ENCODE results near the gene NCAPG. TPM values are rescaled to one million over a fixed set of nuclear protein-coding genes. Genes with fewer than 3 reads are reported as not detected.
A peak's percentile ranks its signal among the peaks of the same experiment; 100 is the strongest.

The NCAPG gene
- total and polyA plus RNA-seq, 7 experiments from 2014 or later: 0.09 to 44.1 (median 0.29) TPM

GRCh38 chr4:17788956-17789355, 21.8 kb upstream of the NCAPG start:
- ChIA-PET CTCF (no interaction called here), POLR2A (no interaction called here)
- Histone ChIP-seq H3K9me3 (ENCODE audit: control insufficient read depth in 2 of 3, low read length in 3 of 3) (no peaks in the 10 kb centered on the region), H3K27ac (ENCODE audit: low read depth, low read length) (no peak overlapping the region), H3K36me3 (ENCODE audit: control insufficient read depth in 2 of 3, insufficient read depth in 3 of 3, low read length in 3 of 3) (no peaks in the 10 kb centered on the region), H3K4me3 (ENCODE audit: low read length) (no peak overlapping the region), H3K4me1 (ENCODE audit: control insufficient read depth in 2 of 2, insufficient read depth in 2 of 2, low read length in 2 of 2) (no peaks in the 10 kb centered on the region), H3K27me3 (ENCODE audit: control insufficient read depth in 2 of 2, insufficient read depth in 2 of 2, low read length in 2 of 2) (no peaks in the 10 kb centered on the region)
- H3K27me3 Mint-ChIP-seq: peaks cover 0 to 5% (median 0%) of the 10 kb centered on the region in 5 donors
- peaks cover 0 to 42% (median 20%) of the 10 kb centered on the region in 5 donors for H3K36me3 Mint-ChIP-seq
- intact Hi-C loops (cut with micrococcal nuclease): no loop called here
- H3K9me3 Mint-ChIP-seq: no peaks in the 10 kb centered on the region
- H3K4me1 Mint-ChIP-seq: peaks cover 4 to 10% (median 6%) of the 10 kb centered on the region in 7 donors
- H3K27ac Mint-ChIP-seq: no peak overlapping the region
- H3K4me3 Mint-ChIP-seq: no peak overlapping the region
- DNase-seq: no peak
- no peak for ATAC-seq

- H3K9me3 ChIP-seq (ENCODE audit: control insufficient read depth in 2 of 3, low read length in 3 of 3): no peaks in the 10 kb centered on the region
- intact Hi-C loops (cut with micrococcal nuclease): no loop called here
- peaks cover 0 to 9% (median 0%) of the 10 kb centered on the region in 7 donors for H3K4me1 Mint-ChIP-seq
- ChIA-PET CTCF (interaction anchor here (0.6 to 1.3 kb wide), 3 partner anchors 14 to 22 kb away, joined by 3 read pairs; no protein-coding TSS in a partner anchor), POLR2A (no interaction called here)
- DNase-seq (no peak), ATAC-seq (no peak)
- H3K4me3 ChIP-seq (ENCODE audit: low read length): no peak overlapping the region
- peaks cover 0 to 41% (median 27%) of the 10 kb centered on the region in 5 donors for H3K36me3 Mint-ChIP-seq
- no peaks in the 10 kb centered on the region for H3K27me3 Mint-ChIP-seq
- H3K36me3 ChIP-seq (ENCODE audit: control insufficient read depth in 2 of 3, insufficient read depth in 3 of 3, low read length in 3 of 3): no peaks in the 10 kb centered on the region
- no peaks in the 10 kb centered on the region for H3K4me1 ChIP-seq (ENCODE audit: control insufficient read depth in 2 of 2, insufficient read depth in 2 of 2, low read length in 2 of 2)
- no peak overlapping the region for H3K4me3 Mint-ChIP-seq
- H3K9me3 Mint-ChIP-seq: no peaks in the 10 kb centered on the region
- H3K27ac ChIP-seq (ENCODE audit: low read depth, low read length): no peak overlapping the region
- no peak overlapping the region for H3K27ac Mint-ChIP-seq
- no peaks in the 10 kb centered on the region for H3K27me3 ChIP-seq (ENCODE audit: control insufficient read depth in 2 of 2, insufficient read depth in 2 of 2, low read length in 2 of 2)
Measured at GRCh38 chr4:17794730-17795129, 16.0 kb upstream of the NCAPG start.

- no peaks in the 10 kb centered on the region for H3K4me1 ChIP-seq (ENCODE audit: control insufficient read depth in 2 of 2, insufficient read depth in 2 of 2, low read length in 2 of 2)
- ATAC-seq (no peak), DNase-seq (no peak)
- ChIA-PET CTCF (interaction anchor here (1.3 to 1.6 kb wide), 2 partner anchors 10 to 19 kb away, joined by 4 to 6 read pairs; no protein-coding TSS in a partner anchor), POLR2A (no interaction called here)
- H3K27ac Mint-ChIP-seq: peak overlapping the region in 3 of 9 donors; percentile 6 to 54 (median 36)
- H3K36me3 Mint-ChIP-seq: peaks cover 0 to 34% (median 12%) of the 10 kb centered on the region in 5 donors
- intact Hi-C loops (cut with micrococcal nuclease): no loop called here
- H3K4me3 Mint-ChIP-seq: no peak overlapping the region
- H3K4me3 ChIP-seq (ENCODE audit: low read length): no peak overlapping the region
- H3K27me3 ChIP-seq (ENCODE audit: control insufficient read depth in 2 of 2, insufficient read depth in 2 of 2, low read length in 2 of 2): no peaks in the 10 kb centered on the region
- H3K9me3 Mint-ChIP-seq: no peaks in the 10 kb centered on the region
- H3K9me3 ChIP-seq (ENCODE audit: control insufficient read depth in 2 of 3, low read length in 3 of 3): no peaks in the 10 kb centered on the region
- H3K36me3 ChIP-seq (ENCODE audit: control insufficient read depth in 2 of 3, insufficient read depth in 3 of 3, low read length in 3 of 3): peaks cover 0 to 11% (median 0%) of the 10 kb centered on the region in 3 experiments
- no peak overlapping the region for H3K27ac ChIP-seq (ENCODE audit: low read depth, low read length)
- peaks cover 2 to 22% (median 14%) of the 10 kb centered on the region in 7 donors for H3K4me1 Mint-ChIP-seq
- H3K27me3 Mint-ChIP-seq: no peaks in the 10 kb centered on the region
Measured at GRCh38 chr4:17797808-17798207, 13.0 kb upstream of the NCAPG start.

- Mint-ChIP-seq H3K27ac (peak overlapping the region in 4 of 9 donors; percentile 30 to 59 (median 47)), H3K4me1 (peaks cover 43 to 86% (median 70%) of the 10 kb centered on the region in 7 donors), H3K4me3 (peak overlapping the region in 8 of 10 donors; percentile 7 to 94 (median 33)), H3K27me3 (no peaks in the 10 kb centered on the region), H3K9me3 (peaks cover 0 to 1% (median 0%) of the 10 kb centered on the region in 11 donors), H3K36me3 (peaks cover 5 to 34% (median 19%) of the 10 kb centered on the region in 5 donors)
- ChIA-PET POLR2A (no interaction called here), CTCF (interaction anchor here (0.6 to 1.1 kb wide), 3 partner anchors 11 to 256 kb away, joined by 3 to 4 read pairs (median 3); partner anchors contain the start of gene MED28)
- intact Hi-C loops (cut with micrococcal nuclease): loop anchor here (5.0 kb wide), 1 partner anchor 168 kb away; no protein-coding TSS in a partner anchor
- Histone ChIP-seq H3K4me3 (ENCODE audit: low read length) (no peak overlapping the region), H3K9me3 (ENCODE audit: control insufficient read depth in 2 of 3, low read length in 3 of 3) (no peaks in the 10 kb centered on the region), H3K27ac (ENCODE audit: low read depth, low read length) (no peak overlapping the region), H3K36me3 (ENCODE audit: control insufficient read depth in 2 of 3, insufficient read depth in 3 of 3, low read length in 3 of 3) (peaks cover 12 to 39% (median 22%) of the 10 kb centered on the region in 3 experiments), H3K27me3 (ENCODE audit: control insufficient read depth in 2 of 2, insufficient read depth in 2 of 2, low read length in 2 of 2) (no peaks in the 10 kb centered on the region), H3K4me1 (ENCODE audit: control insufficient read depth in 2 of 2, insufficient read depth in 2 of 2, low read length in 2 of 2) (peaks cover 16 to 30% of the 10 kb centered on the region in 2 donors)
- no peak for ATAC-seq
- no peak for DNase-seq
Measured at GRCh38 chr4:17805580-17806155, 5.1 kb upstream of the NCAPG start.

GRCh38 chr4:17807446-17807845, 3.3 kb upstream of the NCAPG start:
- Histone ChIP-seq H3K4me3 (ENCODE audit: low read length) (peak overlapping the region; percentile 30), H3K9me3 (ENCODE audit: control insufficient read depth in 2 of 3, low read length in 3 of 3) (no peaks in the 10 kb centered on the region), H3K4me1 (ENCODE audit: control insufficient read depth in 2 of 2, insufficient read depth in 2 of 2, low read length in 2 of 2) (peaks cover 16 to 30% of the 10 kb centered on the region in 2 donors), H3K27me3 (ENCODE audit: control insufficient read depth in 2 of 2, insufficient read depth in 2 of 2, low read length in 2 of 2) (no peaks in the 10 kb centered on the region), H3K27ac (ENCODE audit: low read depth, low read length) (no peak overlapping the region), H3K36me3 (ENCODE audit: control insufficient read depth in 2 of 3, insufficient read depth in 3 of 3, low read length in 3 of 3) (peaks cover 12 to 34% (median 22%) of the 10 kb centered on the region in 3 experiments)
- POLR2A ChIA-PET: no interaction called here
- Mint-ChIP-seq H3K27ac (peak overlapping the region in 4 of 9 donors; percentile 50 to 95 (median 71)), H3K36me3 (peaks cover 5 to 33% (median 17%) of the 10 kb centered on the region in 5 donors), H3K4me3 (peak overlapping the region; percentile 39 to 100 (median 95)), H3K27me3 (no peaks in the 10 kb centered on the region), H3K9me3 (peaks cover 0 to 2% (median 0%) of the 10 kb centered on the region in 11 donors), H3K4me1 (peaks cover 50 to 83% (median 70%) of the 10 kb centered on the region in 7 donors)
- DNase-seq (no peak), ATAC-seq (no peak)
- CTCF ChIA-PET: interaction anchor here (1.0 to 1.9 kb wide), 4 partner anchors 8 to 259 kb away, joined by 3 to 11 read pairs (median 4); no protein-coding TSS in a partner anchor
- intact Hi-C loops (cut with micrococcal nuclease): loop anchor here (5.0 kb wide), 1 partner anchor 170 kb away; no protein-coding TSS in a partner anchor

GRCh38 chr4:17809667-17810066, 1.1 kb upstream of the NCAPG start:
- Mint-ChIP-seq H3K4me1 (peaks cover 53 to 71% (median 60%) of the 10 kb centered on the region in 7 donors), H3K27ac (peak overlapping the region; percentile 91 to 99 (median 98)), H3K36me3 (peaks cover 0 to 19% (median 9%) of the 10 kb centered on the region in 5 donors), H3K27me3 (no peaks in the 10 kb centered on the region), H3K9me3 (peaks cover 0 to 2% (median 0%) of the 10 kb centered on the region in 11 donors), H3K4me3 (peak overlapping the region; percentile 93 to 100 (median 98))
- H3K27ac ChIP-seq (ENCODE audit: low read depth, low read length): peak overlapping the region; percentile 99
- ChIA-PET POLR2A (interaction anchor here (0.9 to 1.7 kb wide), 3 partner anchors 195 to 261 kb away, joined by 3 to 10 read pairs (median 4); partner anchors contain the start of genes LCORL and MED28), CTCF (interaction anchor here (1.1 to 1.9 kb wide), 3 partner anchors 196 to 263 kb away, joined by 3 to 6 read pairs (median 6); no protein-coding TSS in a partner anchor)
- H3K4me1 ChIP-seq (ENCODE audit: control insufficient read depth in 2 of 2, insufficient read depth in 2 of 2, low read length in 2 of 2): peaks cover 16 to 30% of the 10 kb centered on the region in 2 donors
- H3K36me3 ChIP-seq (ENCODE audit: control insufficient read depth in 2 of 3, insufficient read depth in 3 of 3, low read length in 3 of 3): peaks cover 0 to 16% (median 8%) of the 10 kb centered on the region in 3 experiments
- ATAC-seq: no peak
- DNase-seq: peak in 3 of 9 donors; percentile 10 to 14 (median 10)
- no peaks in the 10 kb centered on the region for H3K9me3 ChIP-seq (ENCODE audit: control insufficient read depth in 2 of 3, low read length in 3 of 3)
- peak overlapping the region; percentile 96 for H3K4me3 ChIP-seq (ENCODE audit: low read length)
- no peaks in the 10 kb centered on the region for H3K27me3 ChIP-seq (ENCODE audit: control insufficient read depth in 2 of 2, insufficient read depth in 2 of 2, low read length in 2 of 2)
- intact Hi-C loops (cut with micrococcal nuclease): loop anchor here (1.0 to 5.0 kb wide), 12 partner anchors 172 to 1585 kb away; partner anchors contain the start of genes LAP3 (in 2 of the 2), MED28 (in 2 of the 2), QDPR (in 1 of the 2) and TAPT1 (in 1 of the 2)
